HepG2 (cell line): Measurements from ENCODE around the gene NTMT1. TPM values are rescaled to one million over a fixed set of nuclear protein-coding genes. Genes with fewer than 3 reads are reported as not detected.

ENCODE experiments used
- ARNT2 ChIP-seq: sonication (generic); formaldehyde crosslinking; IDR thresholded peaks from 2 replicates; pipeline ENCODE4 v1.8.0; 2022; ENCODE audit warnings: mild to moderate bottlenecking, low read depth, missing genetic modification reagents, moderate library complexity
- HIVEP1 ChIP-seq: sonication (generic); formaldehyde crosslinking; IDR thresholded peaks from 2 replicates; pipeline ENCODE4 v1.4.0; 2020; ENCODE audit warnings: mild to moderate bottlenecking, missing genetic modification reagents
- MTF2 ChIP-seq: sonication (generic); formaldehyde crosslinking; IDR thresholded peaks from 2 replicates; pipeline ENCODE4 v1.5.0; 2020; ENCODE audit warnings: missing genetic modification reagents, borderline replicate concordance
- MXD1 ChIP-seq: sonication (generic); formaldehyde crosslinking; IDR thresholded peaks from 2 replicates; pipeline ENCODE4 v1.4.0; 2020; ENCODE audit warnings: mild to moderate bottlenecking, missing genetic modification reagents
- NR1H2 ChIP-seq: sonication (generic); formaldehyde crosslinking; IDR thresholded peaks from 2 replicates; pipeline ENCODE4 v1.8.1; 2022; ENCODE audit warnings: low read depth, missing genetic modification reagents, borderline replicate concordance
- PRDM15 ChIP-seq: sonication (generic); formaldehyde crosslinking; IDR thresholded peaks from 2 replicates; pipeline ENCODE4 v1.4.0; 2020; ENCODE audit warnings: missing genetic modification reagents
- TFDP1 ChIP-seq: IDR thresholded peaks from 2 replicates; pipeline ENCODE4 v1.6.1; 2016; ENCODE audit warnings: missing compliant biosample characterization, missing genetic modification reagents, borderline replicate concordance
- ZBTB39 ChIP-seq: sonication (generic); formaldehyde crosslinking; IDR thresholded peaks from 2 replicates; pipeline ENCODE4 v1.5.0; 2020; ENCODE audit warnings: missing genetic modification reagents
- ZBTB46 ChIP-seq: sonication (generic); formaldehyde crosslinking; IDR thresholded peaks from 2 replicates; pipeline ENCODE4 v1.4.0; 2020; ENCODE audit warnings: mild to moderate bottlenecking, missing genetic modification reagents, borderline replicate concordance
- ZNF280D ChIP-seq: sonication (generic); formaldehyde crosslinking; IDR thresholded peaks from 2 replicates; pipeline ENCODE4 v1.5.1; 2020; ENCODE audit warnings: mild to moderate bottlenecking, missing genetic modification reagents
- ZNF547 ChIP-seq: sonication (generic); formaldehyde crosslinking; IDR thresholded peaks from 2 replicates; pipeline ENCODE4 v1.5.1; 2020; ENCODE audit warnings: mild to moderate bottlenecking, missing genetic modification reagents
- ZNF577 ChIP-seq: sonication (generic); formaldehyde crosslinking; IDR thresholded peaks from 2 replicates; pipeline ENCODE4 v1.4.0; 2020; ENCODE audit warnings: mild to moderate bottlenecking, low read depth, missing genetic modification reagents, borderline replicate concordance
- ZNF607 ChIP-seq: sonication (generic); formaldehyde crosslinking; IDR thresholded peaks from 2 replicates; pipeline ENCODE4 v1.5.1; 2020; ENCODE audit warnings: missing genetic modification reagents, mild to moderate bottlenecking, borderline replicate concordance
- ZSCAN21 ChIP-seq: sonication (generic); formaldehyde crosslinking; IDR thresholded peaks from 2 replicates; pipeline ENCODE4 v1.8.0; 2022; ENCODE audit warnings: mild to moderate bottlenecking, missing genetic modification reagents, moderate library complexity, borderline replicate concordance
- polyA plus RNA-seq, 8 experiments: library from polyadenylated mRNA; depleted of rRNA in 3 of 8; stranded (reverse) in 7 of 8; unstranded in 1 of 8; fragments of >200 nt; fragmentation: Illumina TruSeq in 4 of 8; extraction: Trizol in 4 of 8; gene quantifications; 2 replicates each; pipeline versions ENCODE4 v1.2.1 to v1.2.3, GENCODE V29; 2011 to 2016; ENCODE audit warnings: low read depth in 4 of 8, missing spikeins in 1 of 8, mixed read lengths in 1 of 8; ENCODE audit not compliant: insufficient read depth in 1 of 8
- total RNA-seq, 5 experiments: library from RNA; depleted of rRNA; stranded (reverse); fragments of >200 nt; fragmentation: Illumina TruSeq; extraction: Trizol; gene quantifications; 2 replicates each; pipeline ENCODE4 v1.2.3, GENCODE V29; 2016; ENCODE audit warnings: low read depth in 1 of 5

The NTMT1 gene
- total and polyA plus RNA-seq, 2 of the 13 experiments (the other 11 are each of a cell fraction or from before 2014, with no cell fraction given), result 49.1 to 53.8 TPM

- TF ChIP-seq NR1H2 (CRISPR knock-in tag) (no peak), MXD1 (peak; percentile 69), MTF2 (CRISPR knock-in tag) (no peak), ZSCAN21 (CRISPR knock-in tag) (peak; percentile 72; the same call in 1 of the 2 replicates), ZNF280D (no peak), PRDM15 (CRISPR knock-in tag) (no peak), ZNF547 (CRISPR knock-in tag) (peak; percentile 69; the same call in 1 of the 2 replicates), TFDP1 (CRISPR knock-in tag) (peak; percentile 38; the same call in 1 of the 2 replicates), ZNF577 (CRISPR knock-in tag) (no peak), ZNF607 (no peak), HIVEP1 (CRISPR knock-in tag) (no peak), ARNT2 (CRISPR knock-in tag) (peak; percentile 43), ZBTB46 (CRISPR knock-in tag) (no peak), ZBTB39 (CRISPR knock-in tag) (no peak)
These were observed 5.9 kb upstream of the NTMT1 start (continued) for GRCh38 chr9:129619787-129620668.
